CD8-positive, alpha-beta memory T cell (primary cell): Measurements from ENCODE around the gene MFNG. TPM values are rescaled to one million over a fixed set of nuclear protein-coding genes. Genes with fewer than 3 reads are reported as not detected.

Experiments used
- CTCF ChIA-PET: fragments of 350-600 bp; sonication (Branson Sonifier 250); formaldehyde crosslinking; loops from one replicate; lab custom pipeline; 2021; ENCODE audit warnings: antibody characterized with exemption; lab: Charles Lee
- POLR2A ChIA-PET: fragments of 350-600 bp; sonication (Branson Sonifier 250); formaldehyde crosslinking; loops from one replicate; lab custom pipeline; 2021; ENCODE audit warnings: antibody characterized with exemption; lab: Charles Lee
- DNase-seq, 5 donors: peaks; one replicate each; pipeline versions ENCODE4 v3.0.0 to v3.0.0-alpha.2; 2020 to 2022; ENCODE audit warnings: mixed read lengths in 1 of 5
- H3K27ac ChIP-seq: one replicate; pipeline ENCODE4 v1.7.0; 2013; ENCODE audit warnings: low read depth, mild to moderate bottlenecking, low read length, moderate library complexity
- H3K27me3 ChIP-seq: 2 replicates; pipeline ENCODE4 v1.7.0; 2013; ENCODE audit warnings: low read length, mild to moderate bottlenecking; ENCODE audit not compliant: insufficient read depth, poor library complexity, severe bottlenecking
- H3K36me3 ChIP-seq: 2 replicates; pipeline ENCODE4 v1.7.0; 2013; ENCODE audit warnings: mild to moderate bottlenecking, low read length, moderate library complexity; ENCODE audit not compliant: insufficient read depth
- H3K4me1 ChIP-seq: 2 replicates; pipeline ENCODE4 v1.7.0; 2013; ENCODE audit warnings: mild to moderate bottlenecking, low read length, moderate library complexity; ENCODE audit not compliant: insufficient read depth
- H3K4me3 ChIP-seq: 2 replicates; pipeline ENCODE4 v1.7.0; 2013; ENCODE audit warnings: mild to moderate bottlenecking, low read length
- H3K9me3 ChIP-seq: 2 replicates; pipeline ENCODE4 v1.7.0; 2013; ENCODE audit warnings: mild to moderate bottlenecking, low read length
- H3K27ac Mint-ChIP-seq, 8 donors: one replicate each; pipeline ENCODE4 v1.8.0; 2020 to 2021; ENCODE audit warnings: mixed read lengths in 8 of 8, mild to moderate bottlenecking in 6 of 8, inconsistent platforms in 3 of 8, moderate library complexity in 3 of 8
- H3K27me3 Mint-ChIP-seq, 2 donors: one replicate each; pipeline ENCODE4 v1.8.0; 2020 to 2021; ENCODE audit warnings: mixed read lengths in 2 of 2, mild to moderate bottlenecking in 1 of 2, moderate library complexity in 1 of 2
- H3K36me3 Mint-ChIP-seq, 3 donors: one replicate each; pipeline ENCODE4 v1.8.0; 2020 to 2021; ENCODE audit warnings: mixed read lengths in 3 of 3, inconsistent platforms in 1 of 3, mild to moderate bottlenecking in 1 of 3
- H3K4me1 Mint-ChIP-seq, 3 donors: one replicate each; pipeline ENCODE4 v1.8.0; 2020 to 2021; ENCODE audit warnings: mixed read lengths in 3 of 3, inconsistent platforms in 1 of 3, mild to moderate bottlenecking in 1 of 3
- H3K4me3 Mint-ChIP-seq, 7 donors: one replicate each; pipeline ENCODE4 v1.8.0; 2020 to 2021; ENCODE audit warnings: mixed read lengths in 7 of 7, mild to moderate bottlenecking in 6 of 7, moderate library complexity in 4 of 7, inconsistent platforms in 2 of 7
- H3K9me3 Mint-ChIP-seq, 5 donors: one replicate each; pipeline ENCODE4 v1.8.0; 2020 to 2022; ENCODE audit warnings: mixed read lengths in 5 of 5, mild to moderate bottlenecking in 3 of 5, moderate library complexity in 2 of 5, inconsistent platforms in 1 of 5
- polyA plus RNA-seq: library from polyadenylated mRNA; unstranded; fragments of 300-500 nt; fragmentation: Illumina TruSeq; gene quantifications from one replicate; pipeline ENCODE4 v1.2.3, GENCODE V29; 2021
- total RNA-seq, 2 experiments: library from RNA; stranded (reverse); gene quantifications; one replicate each; pipeline ENCODE4 v1.2.3, GENCODE V29; 2021

The MFNG gene
- total and polyA plus RNA-seq, 3 experiments from 2014 or later = 162 to 323 (median 171) TPM

GRCh38 chr22:37509059-37509860, 23.1 kb upstream of the MFNG start:
- no peak for DNase-seq
- H3K9me3 Mint-ChIP-seq = peaks cover 0 to 2% (median 0%) of the 10 kb centered on the region in 5 donors
- POLR2A ChIA-PET = no interaction called here
- no peaks in the 10 kb centered on the region for H3K4me1 Mint-ChIP-seq
- Histone ChIP-seq H3K9me3 (no peaks in the 10 kb centered on the region), H3K27ac (no peak overlapping the region), H3K36me3 (no peaks in the 10 kb centered on the region), H3K4me3 (no peak overlapping the region), H3K27me3 (no peaks in the 10 kb centered on the region), H3K4me1 (no peaks in the 10 kb centered on the region)
- H3K4me3 Mint-ChIP-seq = no peak overlapping the region
- CTCF ChIA-PET = interaction anchor here (1.4 kb wide), 1 partner anchor 83 kb away, joined by 3 read pairs; no protein-coding TSS in a partner anchor
- H3K36me3 Mint-ChIP-seq = no peaks in the 10 kb centered on the region
- no peak overlapping the region for H3K27ac Mint-ChIP-seq
- H3K27me3 Mint-ChIP-seq = peaks cover 0 to 3% of the 10 kb centered on the region in 2 donors

- no peak for DNase-seq
- peaks cover 0 to 3% of the 10 kb centered on the region in 2 donors for H3K27me3 Mint-ChIP-seq
- H3K27ac Mint-ChIP-seq = no peak overlapping the region
- Histone ChIP-seq H3K9me3 (no peaks in the 10 kb centered on the region), H3K36me3 (no peaks in the 10 kb centered on the region), H3K27ac (no peak overlapping the region), H3K4me1 (no peaks in the 10 kb centered on the region), H3K4me3 (no peak overlapping the region), H3K27me3 (no peaks in the 10 kb centered on the region)
- ChIA-PET POLR2A (no interaction called here), CTCF (interaction anchor here (1.4 kb wide), 1 partner anchor 84 kb away, joined by 3 read pairs; no protein-coding TSS in a partner anchor)
- H3K36me3 Mint-ChIP-seq = no peaks in the 10 kb centered on the region
- H3K9me3 Mint-ChIP-seq = peaks cover 0 to 2% (median 0%) of the 10 kb centered on the region in 5 donors
- H3K4me3 Mint-ChIP-seq = no peak overlapping the region
- no peaks in the 10 kb centered on the region for H3K4me1 Mint-ChIP-seq
These were observed 22.3 kb upstream of the MFNG start for GRCh38 chr22:37508431-37508992.

- no peaks in the 10 kb centered on the region for H3K4me1 Mint-ChIP-seq
- H3K27me3 ChIP-seq = no peaks in the 10 kb centered on the region
- no peaks in the 10 kb centered on the region for H3K36me3 Mint-ChIP-seq
- no peak overlapping the region for H3K27ac Mint-ChIP-seq
- H3K4me3 ChIP-seq = no peak overlapping the region
- H3K27me3 Mint-ChIP-seq = peaks cover 0 to 3% of the 10 kb centered on the region in 2 donors
- ChIA-PET POLR2A (no interaction called here), CTCF (interaction anchor here (1.4 kb wide), 1 partner anchor 85 kb away, joined by 3 read pairs; no protein-coding TSS in a partner anchor)
- H3K9me3 ChIP-seq = no peaks in the 10 kb centered on the region
- H3K4me1 ChIP-seq = peaks cover 2% of the 10 kb centered on the region
- no peak overlapping the region for H3K27ac ChIP-seq
- peaks cover 0 to 2% (median 0%) of the 10 kb centered on the region in 5 donors for H3K9me3 Mint-ChIP-seq
- no peak overlapping the region for H3K4me3 Mint-ChIP-seq
- no peak for DNase-seq
- no peaks in the 10 kb centered on the region for H3K36me3 ChIP-seq
These were observed 21.5 kb upstream of the MFNG start for GRCh38 chr22:37507731-37508130.

GRCh38 chr22:37505989-37506388, 19.8 kb upstream of the MFNG start:
- no peaks in the 10 kb centered on the region for H3K36me3 Mint-ChIP-seq
- CTCF ChIA-PET = interaction anchor here (0.6 to 1.4 kb wide), 3 partner anchors 9 to 49 kb away, joined by 3 to 6 read pairs (median 4); no protein-coding TSS in a partner anchor
- Histone ChIP-seq H3K4me1 (peaks cover 16% of the 10 kb centered on the region), H3K4me3 (no peak overlapping the region), H3K36me3 (no peaks in the 10 kb centered on the region), H3K27me3 (no peaks in the 10 kb centered on the region), H3K9me3 (no peaks in the 10 kb centered on the region), H3K27ac (no peak overlapping the region)
- DNase-seq = no peak
- H3K27me3 Mint-ChIP-seq = peaks cover 0 to 8% of the 10 kb centered on the region in 2 donors
- POLR2A ChIA-PET = no interaction called here
- H3K4me3 Mint-ChIP-seq = no peak overlapping the region
- peaks cover 0 to 2% (median 0%) of the 10 kb centered on the region in 5 donors for H3K9me3 Mint-ChIP-seq
- H3K27ac Mint-ChIP-seq = peak overlapping the region in 1 of 8 donors; percentile 83
- H3K4me1 Mint-ChIP-seq = peaks cover 8 to 13% (median 10%) of the 10 kb centered on the region in 3 donors

- peaks cover 0 to 2% (median 0%) of the 10 kb centered on the region in 5 donors for H3K9me3 Mint-ChIP-seq
- H3K4me1 Mint-ChIP-seq = peaks cover 8 to 18% (median 13%) of the 10 kb centered on the region in 3 donors
- Histone ChIP-seq H3K4me3 (no peak overlapping the region), H3K27me3 (no peaks in the 10 kb centered on the region), H3K9me3 (no peaks in the 10 kb centered on the region), H3K36me3 (no peaks in the 10 kb centered on the region), H3K4me1 (peaks cover 16% of the 10 kb centered on the region), H3K27ac (no peak overlapping the region)
- no peak overlapping the region for H3K4me3 Mint-ChIP-seq
- ChIA-PET CTCF (interaction anchor here (1.2 to 1.4 kb wide), 3 partner anchors 8 to 33 kb away, joined by 4 to 6 read pairs (median 4); no protein-coding TSS in a partner anchor), POLR2A (no interaction called here)
- DNase-seq = no peak
- no peaks in the 10 kb centered on the region for H3K36me3 Mint-ChIP-seq
- peaks cover 0 to 11% of the 10 kb centered on the region in 2 donors for H3K27me3 Mint-ChIP-seq
- no peak overlapping the region for H3K27ac Mint-ChIP-seq
These were observed 19.4 kb upstream of the MFNG start for GRCh38 chr22:37505565-37505964.

- Mint-ChIP-seq H3K36me3 (no peaks in the 10 kb centered on the region), H3K27ac (no peak overlapping the region), H3K9me3 (no peaks in the 10 kb centered on the region), H3K27me3 (peaks cover 0 to 13% of the 10 kb centered on the region in 2 donors), H3K4me3 (no peak overlapping the region), H3K4me1 (peaks cover 8 to 18% (median 13%) of the 10 kb centered on the region in 3 donors)
- no peak overlapping the region for H3K27ac ChIP-seq
- peaks cover 16% of the 10 kb centered on the region for H3K4me1 ChIP-seq
- no peaks in the 10 kb centered on the region for H3K27me3 ChIP-seq
- no peak overlapping the region for H3K4me3 ChIP-seq
- ChIA-PET POLR2A (no interaction called here), CTCF (interaction anchor here (1.2 to 1.3 kb wide), 2 partner anchors 32 to 34 kb away, joined by 4 read pairs; no protein-coding TSS in a partner anchor)
- no peak for DNase-seq
- no peaks in the 10 kb centered on the region for H3K36me3 ChIP-seq
- H3K9me3 ChIP-seq = no peaks in the 10 kb centered on the region
These were observed 18.8 kb upstream of the MFNG start for GRCh38 chr22:37504964-37505363.

GRCh38 chr22:37503850-37504249, 17.7 kb upstream of the MFNG start:
- Histone ChIP-seq H3K4me3 (no peak overlapping the region), H3K27me3 (no peaks in the 10 kb centered on the region), H3K36me3 (no peaks in the 10 kb centered on the region), H3K9me3 (no peaks in the 10 kb centered on the region), H3K4me1 (peaks cover 16% of the 10 kb centered on the region), H3K27ac (no peak overlapping the region)
- peaks cover 8 to 18% (median 13%) of the 10 kb centered on the region in 3 donors for H3K4me1 Mint-ChIP-seq
- H3K27ac Mint-ChIP-seq = no peak overlapping the region
- peaks cover 1 to 13% of the 10 kb centered on the region in 2 donors for H3K27me3 Mint-ChIP-seq
- DNase-seq = no peak
- ChIA-PET POLR2A (no interaction called here), CTCF (no interaction called here)
- H3K9me3 Mint-ChIP-seq = no peaks in the 10 kb centered on the region
- no peaks in the 10 kb centered on the region for H3K36me3 Mint-ChIP-seq
- H3K4me3 Mint-ChIP-seq = no peak overlapping the region
